HepG2 (cell line): Measurements from ENCODE around the gene CAPZB. TPM values are rescaled to one million over a fixed set of nuclear protein-coding genes. Genes with fewer than 3 reads are reported as not detected.

Experiments
- HNRNPLL ChIP-seq: fragments of 200-400 bp; formaldehyde crosslinking; IDR thresholded peaks from 2 replicates; pipeline ENCODE4 v1.6.1; 2017; ENCODE audit warnings: mild to moderate bottlenecking, low read depth, low read length; ENCODE audit not compliant: poor library complexity, severe bottlenecking
- HOXA9 ChIP-seq: sonication (generic); formaldehyde crosslinking; IDR thresholded peaks from 2 replicates; pipeline ENCODE4 v1.8.1; 2022; ENCODE audit warnings: missing genetic modification reagents, mild to moderate bottlenecking, moderate library complexity, borderline replicate concordance
- MLX ChIP-seq: IDR thresholded peaks from 2 replicates; pipeline ENCODE4 v1.6.1; 2016
- MLXIP ChIP-seq: sonication (generic); formaldehyde crosslinking; IDR thresholded peaks from 2 replicates; pipeline ENCODE4 v1.9.0; 2021; ENCODE audit warnings: missing genetic modification reagents, borderline replicate concordance
- NBN ChIP-seq: fragments of 450-650 bp; conservative IDR thresholded peaks from 2 replicates; pipeline ENCODE4 v1.6.1; 2017
- RAD51 ChIP-seq: fragments of 450-650 bp; IDR thresholded peaks from 2 replicates; pipeline ENCODE4 v1.6.1; 2016; ENCODE audit warnings: borderline replicate concordance
- TAF1 ChIP-seq: sonication (generic); formaldehyde crosslinking; IDR thresholded peaks from 2 replicates; pipeline ENCODE4 v1.4.0; 2020; ENCODE audit warnings: missing genetic modification reagents
- THRA ChIP-seq: sonication (generic); formaldehyde crosslinking; IDR thresholded peaks from 2 replicates; pipeline ENCODE4 v1.4.0; 2020; ENCODE audit warnings: missing genetic modification reagents, borderline replicate concordance
- TRIM22 ChIP-seq: fragments of 450-650 bp; IDR thresholded peaks from 2 replicates; pipeline ENCODE4 v1.6.1; 2017
- YEATS4 ChIP-seq: sonication (generic); formaldehyde crosslinking; IDR thresholded peaks from 2 replicates; pipeline ENCODE4 v1.4.0; 2020; ENCODE audit warnings: missing genetic modification reagents, borderline replicate concordance
- ZNF432 ChIP-seq: sonication (generic); formaldehyde crosslinking; IDR thresholded peaks from 2 replicates; pipeline ENCODE4 v1.5.0; 2020; ENCODE audit warnings: missing genetic modification reagents, mild to moderate bottlenecking, borderline replicate concordance
- ZNF546 ChIP-seq: sonication (generic); formaldehyde crosslinking; conservative IDR thresholded peaks from 2 replicates; pipeline ENCODE4 v1.8.1; 2023; ENCODE audit warnings: mild to moderate bottlenecking, missing genetic modification reagents
- ZNF710 ChIP-seq: sonication (generic); formaldehyde crosslinking; IDR thresholded peaks from 2 replicates; pipeline ENCODE4 v1.5.0; 2020; ENCODE audit warnings: mild to moderate bottlenecking, missing genetic modification reagents, borderline replicate concordance
- ZNF724P ChIP-seq: sonication (generic); formaldehyde crosslinking; IDR thresholded peaks from 2 replicates; pipeline ENCODE4 v1.8.0; 2022; ENCODE audit warnings: missing genetic modification reagents, borderline replicate concordance
- ZNF775 ChIP-seq: sonication (generic); formaldehyde crosslinking; IDR thresholded peaks from 2 replicates; pipeline ENCODE4 v1.4.0; 2020; ENCODE audit warnings: missing genetic modification reagents, mild to moderate bottlenecking, moderate library complexity, borderline replicate concordance
- ZNF784 ChIP-seq: sonication (generic); formaldehyde crosslinking; IDR thresholded peaks from 2 replicates; pipeline ENCODE4 v1.5.1; 2020; ENCODE audit warnings: missing genetic modification reagents, mild to moderate bottlenecking, borderline replicate concordance
- ZNF883 ChIP-seq: sonication (generic); formaldehyde crosslinking; IDR thresholded peaks from 2 replicates; pipeline ENCODE4 v1.5.1; 2020; ENCODE audit warnings: mild to moderate bottlenecking, missing genetic modification reagents; ENCODE audit errors: not compliant biosample characterization
- polyA plus RNA-seq, 8 experiments: library from polyadenylated mRNA; depleted of rRNA in 3 of 8; stranded (reverse) in 7 of 8; unstranded in 1 of 8; fragments of >200 nt; fragmentation: Illumina TruSeq in 4 of 8; extraction: Trizol in 4 of 8; gene quantifications; 2 replicates each; pipeline versions ENCODE4 v1.2.1 to v1.2.3, GENCODE V29; 2011 to 2016; ENCODE audit warnings: low read depth in 4 of 8, missing spikeins in 1 of 8, mixed read lengths in 1 of 8; ENCODE audit not compliant: insufficient read depth in 1 of 8
- total RNA-seq, 5 experiments: library from RNA; depleted of rRNA; stranded (reverse); fragments of >200 nt; fragmentation: Illumina TruSeq; extraction: Trizol; gene quantifications; 2 replicates each; pipeline ENCODE4 v1.2.3, GENCODE V29; 2016; ENCODE audit warnings: low read depth in 1 of 5

Gene CAPZB
- total and polyA plus RNA-seq, 2 of the 13 experiments (the other 11 are each of a cell fraction or from before 2014, with no cell fraction given), result 58.9 to 76.9 TPM

- TF ChIP-seq ZNF784 (no peak), MLX (CRISPR knock-in tag) (no peak), HNRNPLL (peak; percentile 64), TRIM22 (no peak), MLXIP (CRISPR knock-in tag) (no peak), ZNF883 (CRISPR knock-in tag) (no peak), TAF1 (CRISPR knock-in tag) (peak; percentile 49; the same call in 1 of the 2 replicates), ZNF432 (CRISPR knock-in tag) (no peak), ZNF710 (CRISPR knock-in tag) (peak; percentile 53; the same call in 1 of the 2 replicates), NBN (no peak), ZNF546 (no peak), YEATS4 (CRISPR knock-in tag) (peak; percentile 72), RAD51 (no peak), HOXA9 (CRISPR knock-in tag) (no peak), THRA (CRISPR knock-in tag) (peak; percentile 37; the same call in 1 of the 2 replicates), ZNF724P (CRISPR knock-in tag) (0 out of 2 replicates have a peak, but pooled peaks have one; percentile 25), ZNF775 (no peak)
These were observed 147.0 kb downstream of the CAPZB start (continued) for GRCh38 chr1:19338323-19338762.
